ENCODE results near the gene SIMC1. TPM values are rescaled to one million over a fixed set of nuclear protein-coding genes. Genes with fewer than 3 reads are reported as not detected.
"Not testable (repeated sequence)": the region's sequence is repeated elsewhere in the genome, so short reads cannot be mapped to it uniquely, and the experiment has no call there.

The SIMC1 gene
- total RNA-seq, 1 experiment from 2014 or later, result 17.7 TPM

DNA sequence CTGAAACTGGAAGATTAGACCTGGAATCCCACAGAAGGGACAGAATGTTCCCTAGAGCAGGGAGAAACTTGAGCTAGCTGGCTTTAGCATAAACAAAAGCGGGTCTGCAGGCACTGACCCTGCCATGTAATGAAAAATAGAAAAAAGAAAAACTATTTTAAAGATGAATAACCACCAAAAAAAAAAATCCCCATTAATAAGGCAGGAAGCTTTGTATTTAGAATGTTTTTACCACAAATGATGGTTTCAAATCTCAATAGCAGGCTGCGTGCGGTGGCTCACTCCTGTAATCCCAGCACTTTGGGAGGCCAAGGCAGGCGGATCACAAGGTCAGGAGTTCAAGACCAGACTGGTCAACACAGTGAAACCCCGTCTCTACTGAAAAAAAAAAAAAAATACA, 5.0 kb upstream of the SIMC1 start:
- H3K79me1 ChIP-seq (ENCODE audit: insufficient read depth, low read depth, low read length, poor library complexity, severe bottlenecking); H2BK20ac ChIP-seq (ENCODE audit: low read depth, low read length, poor library complexity, severe bottlenecking); H3K9ac ChIP-seq (ENCODE audit: extremely low read depth, insufficient read length, low read length); H3K56ac ChIP-seq (ENCODE audit: insufficient read length, low read depth, low read length); H3K36me3 Mint-ChIP-seq (ENCODE audit: insufficient read depth in 1 of 3, low read depth in 3 of 3); H3K23ac ChIP-seq (ENCODE audit: insufficient read length, low read depth, low read length); H3T11ph ChIP-seq (ENCODE audit: low read length); H3K4ac ChIP-seq (ENCODE audit: low read depth, low read length); H4K8ac ChIP-seq (replicated peaks; ENCODE audit: insufficient read length, low read depth, low read length); H3K18ac ChIP-seq (ENCODE audit: insufficient read length, low read depth, low read length); H2BK12ac ChIP-seq (ENCODE audit: insufficient read length, low read depth, low read length); H4K91ac ChIP-seq (ENCODE audit: insufficient read length, low read depth, low read length); H2BK120ac ChIP-seq (ENCODE audit: low read depth, low read length, poor library complexity, severe bottlenecking); H2AFZ ChIP-seq (ENCODE audit: low read length); DNase-seq; H3K4me1 ChIP-seq (ENCODE audit: insufficient read depth, low read length); H3K9me3 ChIP-seq (ENCODE audit: control insufficient read depth, low read depth, low read length); H4K5ac ChIP-seq (ENCODE audit: insufficient read length, low read depth, low read length); H2AK5ac ChIP-seq (ENCODE audit: insufficient read length, low read length); H3K27ac Mint-ChIP-seq; H3K4me2 ChIP-seq (ENCODE audit: insufficient read depth, insufficient read length, low read length); H3K4me1 Mint-ChIP-seq; H3K27me3 ChIP-seq (ENCODE audit: insufficient read depth, low read length); H2BK5ac ChIP-seq (ENCODE audit: insufficient read length, low read length); H3K9me3 Mint-ChIP-seq; H3K4me3 Mint-ChIP-seq; H3K14ac ChIP-seq (ENCODE audit: insufficient read depth, low read length); H2BK15ac ChIP-seq (ENCODE audit: low read depth, low read length); H3K79me2 ChIP-seq (ENCODE audit: insufficient read depth, low read length); H4K20me1 ChIP-seq (ENCODE audit: control insufficient read depth, insufficient read depth, insufficient read length); H3K23me2 ChIP-seq (ENCODE audit: insufficient read length, low read depth, low read length, poor library complexity, severe bottlenecking); H3K27ac ChIP-seq (ENCODE audit: insufficient read length, low read depth, low read length): not testable (repeated sequence)
- peaks cover 15% of the 10 kb centered on the region for H3K27me3 Mint-ChIP-seq (ENCODE audit: low read depth)
- no CpG with 5 or more reads among the region's 5 CpGs for WGBS (ENCODE audit: extremely low coverage, insufficient read length, low lambda C conversion rate)
